ENCODE data around the gene UBL4A. TPM values are rescaled to one million over a fixed set of nuclear protein-coding genes. Genes with fewer than 3 reads are reported as not detected.

Gene UBL4A
- total and polyA plus RNA-seq, 2 donors (not counting 3 experiments of a cell fraction or from before 2014, with no cell fraction given), result 25.3 to 31.4 TPM

DNA sequence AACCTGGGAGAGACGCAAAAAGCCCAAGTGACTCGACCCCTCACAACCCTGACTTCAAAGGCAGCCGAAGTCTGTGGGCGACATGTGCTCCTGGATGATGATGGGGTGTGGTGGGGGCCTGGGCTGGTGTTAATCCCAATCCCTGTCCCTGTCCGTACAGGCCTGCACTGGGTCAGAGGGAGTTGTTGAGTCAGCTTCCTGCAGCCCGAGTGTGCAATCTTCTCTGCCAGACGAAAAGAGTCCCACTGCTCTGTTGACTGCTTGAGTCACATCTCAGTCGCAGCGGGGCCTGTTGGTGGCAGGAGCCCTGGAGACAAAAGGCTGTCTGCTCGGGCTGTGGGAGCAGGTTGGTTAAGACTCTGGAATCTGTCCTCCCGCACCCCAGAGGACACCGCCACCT is 19.3 kb upstream of the UBL4A start:
- peaks cover 6% of the 10 kb centered on the region for H3K4me1 ChIP-seq (ENCODE audit: control insufficient read depth, extremely low read depth, insufficient read depth, low read length)
- POLR2A ChIA-PET, result no interaction called here
- H3K36me3 ChIP-seq (ENCODE audit: control insufficient read depth in 2 of 2, extremely low read depth in 1 of 2, insufficient read depth in 2 of 2, low read length in 2 of 2), result no peaks in the 10 kb centered on the region
- no peak overlapping the region for H3K27ac ChIP-seq (ENCODE audit: insufficient read depth, low read depth, low read length)
- TF ChIP-seq FOS (IDR thresholded peaks at IDR 0.05; ENCODE audit: borderline replicate concordance, insufficient read depth, low read length), result peak; percentile 13
- no peak for TF ChIP-seq GATA2 (IDR thresholded peaks at IDR 0.05; ENCODE audit: insufficient read depth, insufficient read length, low read depth, low read length)
- FAIRE-seq (peak; percentile 91), DNase-seq (ENCODE audit: low read depth, low spot score) (peak; percentile 38)
- H3K9me1 ChIP-seq (replicated peaks; ENCODE audit: control insufficient read depth, extremely low read depth, insufficient read depth, low read length), result no peaks in the 10 kb centered on the region
- intact Hi-C loops (cut with micrococcal nuclease) (no loop called here), dilution Hi-C loops (cut with MboI; ENCODE audit: extremely low pct_ligation_motif_present, low sequenced_read_pairs) (no loop called here)
- no TSS peak for BruUV-seq (replicated peaks)
- CTCF ChIA-PET, result interaction anchor here (0.6 kb wide), 2 partner anchors 21 to 49 kb away, joined by 3 to 5 read pairs; no protein-coding TSS in a partner anchor
- H3K9ac ChIP-seq (replicated peaks; ENCODE audit: extremely low read depth, insufficient read depth, low read length), result no peak overlapping the region
- no peak overlapping the region for H2AFZ ChIP-seq (ENCODE audit: low read depth, low read length)
- H3K79me2 ChIP-seq (ENCODE audit: control insufficient read depth, insufficient read depth, low read length), result no peaks in the 10 kb centered on the region
- no peaks in the 10 kb centered on the region for H4K20me1 ChIP-seq (replicated peaks; ENCODE audit: control insufficient read depth, extremely low read depth, insufficient read depth, low read length)
- H3K9me3 ChIP-seq (replicated peaks; ENCODE audit: control insufficient read depth, insufficient read depth, low read length), result no peaks in the 10 kb centered on the region
- H3K4me2 ChIP-seq (ENCODE audit: insufficient read depth, low read length), result no peak overlapping the region
- H3K27me3 ChIP-seq (ENCODE audit: control insufficient read depth in 2 of 2, insufficient read depth in 2 of 2, low read length in 2 of 2), result no peaks in the 10 kb centered on the region
- H3K4me3 ChIP-seq (replicated peaks in 1 of 3; ENCODE audit: insufficient read depth in 1 of 3, low read depth in 1 of 3, low read length in 3 of 3), result no peak overlapping the region

DNA sequence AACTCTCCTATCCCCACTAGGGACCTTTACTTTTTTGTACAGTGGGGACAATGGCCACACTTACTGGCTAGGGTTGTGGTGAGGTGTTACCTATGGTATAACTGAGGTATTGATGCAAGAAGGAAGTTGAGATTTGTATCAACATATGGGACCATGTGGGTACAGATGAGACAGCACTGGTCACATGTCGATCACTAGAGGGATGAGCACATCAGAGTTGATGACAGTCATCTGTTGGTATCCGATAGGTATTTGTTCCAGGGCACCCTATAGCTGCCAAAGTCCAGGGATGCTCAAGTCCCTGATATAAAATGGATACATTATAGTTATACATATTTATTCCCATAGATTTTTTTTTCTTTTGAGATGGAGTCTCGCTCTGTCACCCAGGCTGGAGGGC is 16.6 kb upstream of the UBL4A start:
- dilution Hi-C loops (cut with MboI; ENCODE audit: extremely low pct_ligation_motif_present, low sequenced_read_pairs), result no loop called here
- CTCF ChIA-PET, result no interaction called here

More for the DNA sequence above, 16.6 kb upstream of the UBL4A start:
- BruUV-seq (replicated peaks), result no TSS peak
- no peak overlapping the region for H3K4me3 ChIP-seq (replicated peaks in 1 of 3; ENCODE audit: insufficient read depth in 1 of 3, low read depth in 1 of 3, low read length in 3 of 3)
- no peak overlapping the region for H3K9ac ChIP-seq (replicated peaks; ENCODE audit: extremely low read depth, insufficient read depth, low read length)
- H3K27ac ChIP-seq (ENCODE audit: insufficient read depth, low read depth, low read length), result no peak overlapping the region
- H3K9me1 ChIP-seq (replicated peaks; ENCODE audit: control insufficient read depth, extremely low read depth, insufficient read depth, low read length), result no peaks in the 10 kb centered on the region
- FAIRE-seq (no peak), DNase-seq (ENCODE audit: low read depth, low spot score) (no peak)
- H3K4me1 ChIP-seq (ENCODE audit: control insufficient read depth, extremely low read depth, insufficient read depth, low read length), result peaks cover 6% of the 10 kb centered on the region
- H3K79me2 ChIP-seq (ENCODE audit: control insufficient read depth, insufficient read depth, low read length), result no peaks in the 10 kb centered on the region
- no peaks in the 10 kb centered on the region for H3K36me3 ChIP-seq (ENCODE audit: control insufficient read depth in 2 of 2, extremely low read depth in 1 of 2, insufficient read depth in 2 of 2, low read length in 2 of 2)
- intact Hi-C loops (cut with micrococcal nuclease), result no loop called here
- POLR2A ChIA-PET, result no interaction called here
- H4K20me1 ChIP-seq (replicated peaks; ENCODE audit: control insufficient read depth, extremely low read depth, insufficient read depth, low read length), result no peaks in the 10 kb centered on the region
- no peak overlapping the region for H3K4me2 ChIP-seq (ENCODE audit: insufficient read depth, low read length)
- no peak overlapping the region for H2AFZ ChIP-seq (ENCODE audit: low read depth, low read length)
- no peaks in the 10 kb centered on the region for H3K27me3 ChIP-seq (ENCODE audit: control insufficient read depth in 2 of 2, insufficient read depth in 2 of 2, low read length in 2 of 2)
- no peak for TF ChIP-seq GATA2 (IDR thresholded peaks at IDR 0.05; ENCODE audit: insufficient read depth, insufficient read length, low read depth, low read length)
- TF ChIP-seq EZH2 (IDR thresholded peaks at IDR 0.05; ENCODE audit: borderline replicate concordance, low read depth, low read length, severe bottlenecking), result no peak
- TF ChIP-seq, protein P1, sequence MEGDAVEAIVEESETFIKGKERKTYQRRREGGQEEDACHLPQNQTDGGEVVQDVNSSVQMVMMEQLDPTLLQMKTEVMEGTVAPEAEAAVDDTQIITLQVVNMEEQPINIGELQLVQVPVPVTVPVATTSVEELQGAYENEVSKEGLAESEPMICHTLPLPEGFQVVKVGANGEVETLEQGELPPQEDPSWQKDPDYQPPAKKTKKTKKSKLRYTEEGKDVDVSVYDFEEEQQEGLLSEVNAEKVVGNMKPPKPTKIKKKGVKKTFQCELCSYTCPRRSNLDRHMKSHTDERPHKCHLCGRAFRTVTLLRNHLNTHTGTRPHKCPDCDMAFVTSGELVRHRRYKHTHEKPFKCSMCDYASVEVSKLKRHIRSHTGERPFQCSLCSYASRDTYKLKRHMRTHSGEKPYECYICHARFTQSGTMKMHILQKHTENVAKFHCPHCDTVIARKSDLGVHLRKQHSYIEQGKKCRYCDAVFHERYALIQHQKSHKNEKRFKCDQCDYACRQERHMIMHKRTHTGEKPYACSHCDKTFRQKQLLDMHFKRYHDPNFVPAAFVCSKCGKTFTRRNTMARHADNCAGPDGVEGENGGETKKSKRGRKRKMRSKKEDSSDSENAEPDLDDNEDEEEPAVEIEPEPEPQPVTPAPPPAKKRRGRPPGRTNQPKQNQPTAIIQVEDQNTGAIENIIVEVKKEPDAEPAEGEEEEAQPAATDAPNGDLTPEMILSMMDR (IDR thresholded peaks at IDR 0.05; ENCODE audit: extremely low read depth in 1 of 2, insufficient read depth in 1 of 2, low read depth in 1 of 2, low read length in 2 of 2), result no peak
- no peak for TF ChIP-seq MYC (IDR thresholded peaks at IDR 0.05; ENCODE audit: low read depth, low read length)
- TF ChIP-seq, protein P2, sequence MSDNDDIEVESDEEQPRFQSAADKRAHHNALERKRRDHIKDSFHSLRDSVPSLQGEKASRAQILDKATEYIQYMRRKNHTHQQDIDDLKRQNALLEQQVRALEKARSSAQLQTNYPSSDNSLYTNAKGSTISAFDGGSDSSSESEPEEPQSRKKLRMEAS (IDR thresholded peaks at IDR 0.05; ENCODE audit: insufficient read depth, insufficient read length), result no peak
- no peak for TF ChIP-seq JUN (IDR thresholded peaks at IDR 0.05; ENCODE audit: borderline replicate concordance, insufficient read depth, insufficient read length, low read depth)
- H3K9me3 ChIP-seq (replicated peaks; ENCODE audit: control insufficient read depth, insufficient read depth, low read length), result no peaks in the 10 kb centered on the region
